HG03520 (cell line): ENCODE data around the gene PLGRKT.
"Not testable (repeated sequence)": the region's sequence is repeated elsewhere in the genome, so short reads cannot be mapped to it uniquely, and the experiment has no call there.

Source experiments
- ATAC-seq: cut with Tn5 transposase; IDR thresholded peaks from one replicate; pipeline ENCODE4 v1.9.1; 2021; ENCODE audit warnings: mild to moderate bottlenecking, moderate library complexity; ENCODE audit not compliant: unreplicated experiment

Gene PLGRKT

GRCh38 chr9:5388026-5388819 lies 49.5 kb downstream of the PLGRKT start:
- no peak for ATAC-seq

- ATAC-seq: no peak
These were observed 53.3 kb downstream of the PLGRKT start for GRCh38 chr9:5384436-5384835.

GRCh38 chr9:5382479-5382878 lies 55.2 kb downstream of the PLGRKT start:
- ATAC-seq: no peak

GRCh38 chr9:5375790-5376477 lies 61.8 kb downstream of the PLGRKT start:
- ATAC-seq: no peak

GRCh38 chr9:5375091-5375490 lies 62.6 kb downstream of the PLGRKT start:
- no peak for ATAC-seq

- ATAC-seq: peak; percentile 90
These were observed 73.3 kb downstream of the PLGRKT start for GRCh38 chr9:5364294-5365024.

GRCh38 chr9:5361326-5362010 lies 76.3 kb downstream of the PLGRKT start:
- no peak for ATAC-seq

GRCh38 chr9:5360341-5360740 lies 77.4 kb downstream of the PLGRKT start:
- no peak for ATAC-seq

- ATAC-seq: no peak
These were observed 80.2 kb downstream of the PLGRKT start for GRCh38 chr9:5357431-5358105.

- ATAC-seq: no peak
These were observed 81.9 kb downstream of the PLGRKT start for GRCh38 chr9:5355817-5356216.

- no peak for ATAC-seq
These were observed 82.5 kb downstream of the PLGRKT start for GRCh38 chr9:5355226-5355625.

GRCh38 chr9:5354184-5354583 lies 83.5 kb downstream of the PLGRKT start:
- ATAC-seq: no peak

GRCh38 chr9:5352637-5353248 lies 85.0 kb downstream of the PLGRKT start:
- ATAC-seq: no peak

GRCh38 chr9:5338992-5339981 lies 98.4 kb downstream of the PLGRKT start, which contains the start of gene RLN1:
Gene RLN1, minus strand, starts transcription at chr9:5339876. Its CDS starts 130 bp downstream, at chr9:5339746.
- peak; percentile 98 for ATAC-seq

- ATAC-seq: no peak
These were observed 101.0 kb downstream of the PLGRKT start for GRCh38 chr9:5336688-5337087.

- ATAC-seq: not testable (repeated sequence)
These were observed 106.4 kb downstream of the PLGRKT start for GRCh38 chr9:5331276-5331675.

GRCh38 chr9:5326893-5327548 lies 110.7 kb downstream of the PLGRKT start:
- ATAC-seq: no peak

- no peak for ATAC-seq
These were observed 111.5 kb downstream of the PLGRKT start for GRCh38 chr9:5326187-5326586.
